Measurements from ENCODE around the gene ANKRD63. TPM values are rescaled to one million over a fixed set of nuclear protein-coding genes. Genes with fewer than 3 reads are reported as not detected.
A peak's percentile ranks its signal among the peaks of the same experiment; 100 is the strongest.

Gene ANKRD63
- total RNA-seq, 1 donor = not detected

- no peak overlapping the region for H2AFZ ChIP-seq (ENCODE audit: low read length)
- H3K27me3 ChIP-seq (ENCODE audit: insufficient read depth, low read length) = peaks cover 46% of the 10 kb centered on the region
- H3K9me3 ChIP-seq (ENCODE audit: low read depth, low read length) = peaks cover 3% of the 10 kb centered on the region
- H3K79me2 ChIP-seq (ENCODE audit: insufficient read depth, low read length) = no peaks in the 10 kb centered on the region
- no peaks in the 10 kb centered on the region for H3K36me3 ChIP-seq (ENCODE audit: insufficient read depth, low read length)
- TF ChIP-seq CTCF (IDR thresholded peaks at IDR 0.05; ENCODE audit: extremely low read depth, low read depth, low read length) = no peak
- H4K20me1 ChIP-seq (ENCODE audit: insufficient read depth, low read length) = no peaks in the 10 kb centered on the region
- no peaks in the 10 kb centered on the region for H3K4me1 ChIP-seq (ENCODE audit: insufficient read depth, low read length)
- H3K4me3 ChIP-seq (ENCODE audit: insufficient read depth, low read length) = no peak overlapping the region
- H3K27ac ChIP-seq (ENCODE audit: low read depth, low read length) = no peak overlapping the region
- no peak overlapping the region for H3K4me2 ChIP-seq (ENCODE audit: insufficient read depth, low read length)
- DNase-seq (ENCODE audit: insufficient read length, low spot score, missing footprints) = peak; percentile 61
Observed at GRCh38 chr15:40293905-40294895, 11.3 kb upstream of the ANKRD63 start.

- Histone ChIP-seq H3K4me1 (ENCODE audit: insufficient read depth, low read length) (no peaks in the 10 kb centered on the region), H3K4me2 (ENCODE audit: insufficient read depth, low read length) (no peak overlapping the region), H3K36me3 (ENCODE audit: insufficient read depth, low read length) (no peaks in the 10 kb centered on the region), H3K27me3 (ENCODE audit: insufficient read depth, low read length) (peaks cover 44% of the 10 kb centered on the region), H3K79me2 (ENCODE audit: insufficient read depth, low read length) (no peaks in the 10 kb centered on the region), H3K27ac (ENCODE audit: low read depth, low read length) (no peak overlapping the region), H4K20me1 (ENCODE audit: insufficient read depth, low read length) (no peaks in the 10 kb centered on the region), H3K9me3 (ENCODE audit: low read depth, low read length) (no peaks in the 10 kb centered on the region), H2AFZ (ENCODE audit: low read length) (no peak overlapping the region), H3K4me3 (ENCODE audit: insufficient read depth, low read length) (no peak overlapping the region)
- DNase-seq (ENCODE audit: insufficient read length, low spot score, missing footprints) = peak; percentile 87
- no peak for TF ChIP-seq CTCF (IDR thresholded peaks at IDR 0.05; ENCODE audit: extremely low read depth, low read depth, low read length)
Observed at GRCh38 chr15:40293006-40293405, 10.1 kb upstream of the ANKRD63 start.

- Histone ChIP-seq H2AFZ (ENCODE audit: low read length) (no peak overlapping the region), H3K4me1 (ENCODE audit: insufficient read depth, low read length) (no peaks in the 10 kb centered on the region), H3K27ac (ENCODE audit: low read depth, low read length) (no peak overlapping the region), H3K4me3 (ENCODE audit: insufficient read depth, low read length) (no peak overlapping the region), H3K9me3 (ENCODE audit: low read depth, low read length) (no peaks in the 10 kb centered on the region), H3K79me2 (ENCODE audit: insufficient read depth, low read length) (no peaks in the 10 kb centered on the region), H3K4me2 (ENCODE audit: insufficient read depth, low read length) (no peak overlapping the region), H3K27me3 (ENCODE audit: insufficient read depth, low read length) (peaks cover 39% of the 10 kb centered on the region), H3K36me3 (ENCODE audit: insufficient read depth, low read length) (no peaks in the 10 kb centered on the region), H4K20me1 (ENCODE audit: insufficient read depth, low read length) (no peaks in the 10 kb centered on the region)
- no peak for DNase-seq (ENCODE audit: insufficient read length, low spot score, missing footprints)
- no peak for TF ChIP-seq CTCF (IDR thresholded peaks at IDR 0.05; ENCODE audit: extremely low read depth, low read depth, low read length)
Observed at GRCh38 chr15:40292246-40292645, 9.4 kb upstream of the ANKRD63 start.

GRCh38 chr15:40290918-40291574 is 8.2 kb upstream of the ANKRD63 start:
- H4K20me1 ChIP-seq (ENCODE audit: insufficient read depth, low read length) = no peaks in the 10 kb centered on the region
- TF ChIP-seq CTCF (IDR thresholded peaks at IDR 0.05; ENCODE audit: extremely low read depth, low read depth, low read length) = no peak
- H3K79me2 ChIP-seq (ENCODE audit: insufficient read depth, low read length) = no peaks in the 10 kb centered on the region
- H2AFZ ChIP-seq (ENCODE audit: low read length) = peak overlapping the region; percentile 72
- no peaks in the 10 kb centered on the region for H3K36me3 ChIP-seq (ENCODE audit: insufficient read depth, low read length)
- no peaks in the 10 kb centered on the region for H3K4me1 ChIP-seq (ENCODE audit: insufficient read depth, low read length)
- H3K9me3 ChIP-seq (ENCODE audit: low read depth, low read length) = no peaks in the 10 kb centered on the region
- H3K27me3 ChIP-seq (ENCODE audit: insufficient read depth, low read length) = peaks cover 31% of the 10 kb centered on the region
- H3K27ac ChIP-seq (ENCODE audit: low read depth, low read length) = no peak overlapping the region
- DNase-seq (ENCODE audit: insufficient read length, low spot score, missing footprints) = peak; percentile 98
- peak overlapping the region; percentile 66 for H3K4me2 ChIP-seq (ENCODE audit: insufficient read depth, low read length)
- H3K4me3 ChIP-seq (ENCODE audit: insufficient read depth, low read length) = peak overlapping the region; percentile 57

Data from osteoblast (primary cell).